Mesothelial cell of epicardium (in vitro differentiated cells): ENCODE results near the gene GALNS. TPM values are rescaled to one million over a fixed set of nuclear protein-coding genes. Genes with fewer than 3 reads are reported as not detected.

Experiments
- DNase-seq, 2 experiments: peaks; one replicate each; pipeline ENCODE4 v3.0.0; 2021; ENCODE audit warnings: low spot score in 2 of 2; ENCODE audit not compliant: unreplicated experiment in 2 of 2
- H3K27ac Mint-ChIP-seq: 2 replicates; pipeline ENCODE4 v1.8.0; 2021; ENCODE audit warnings: mixed read lengths
- H3K27me3 Mint-ChIP-seq: 2 replicates; pipeline ENCODE4 v1.8.0; 2021; ENCODE audit warnings: low read depth, mixed read lengths
- H3K36me3 Mint-ChIP-seq: 2 replicates; pipeline ENCODE4 v1.8.0; 2021; ENCODE audit warnings: mixed read lengths
- H3K4me1 Mint-ChIP-seq: 2 replicates; pipeline ENCODE4 v1.8.0; 2021; ENCODE audit warnings: mixed read lengths
- H3K4me3 Mint-ChIP-seq: 2 replicates; pipeline ENCODE4 v1.8.0; 2021; ENCODE audit warnings: mild to moderate bottlenecking, moderate library complexity, mixed read lengths
- H3K9me3 Mint-ChIP-seq: 2 replicates; pipeline ENCODE4 v1.8.0; 2021; ENCODE audit warnings: mixed read lengths
- CTCF ChIP-seq: fragments of 200-600 bp; sonication (generic); IDR thresholded peaks from one replicate; pipeline ENCODE4 v1.5.0; 2021; ENCODE audit warnings: antibody characterized with exemption; ENCODE audit not compliant: unreplicated experiment
- total RNA-seq: library from RNA; stranded (reverse); gene quantifications from 3 replicates; pipeline ENCODE4 v1.2.1, GENCODE V29; 2021

Gene GALNS
- total RNA-seq, 1 donor from 2014 or later = 42.4 TPM

GRCh38 chr16:88821168-88821850, 35.4 kb downstream of the GALNS start:
- no peak overlapping the region for H3K4me3 Mint-ChIP-seq
- H3K27ac Mint-ChIP-seq = no peak overlapping the region
- DNase-seq = no peak
- H3K4me1 Mint-ChIP-seq = no peaks in the 10 kb centered on the region
- peaks cover 8% of the 10 kb centered on the region for H3K36me3 Mint-ChIP-seq
- TF ChIP-seq CTCF = no peak
- H3K27me3 Mint-ChIP-seq = no peaks in the 10 kb centered on the region
- no peaks in the 10 kb centered on the region for H3K9me3 Mint-ChIP-seq

DNA sequence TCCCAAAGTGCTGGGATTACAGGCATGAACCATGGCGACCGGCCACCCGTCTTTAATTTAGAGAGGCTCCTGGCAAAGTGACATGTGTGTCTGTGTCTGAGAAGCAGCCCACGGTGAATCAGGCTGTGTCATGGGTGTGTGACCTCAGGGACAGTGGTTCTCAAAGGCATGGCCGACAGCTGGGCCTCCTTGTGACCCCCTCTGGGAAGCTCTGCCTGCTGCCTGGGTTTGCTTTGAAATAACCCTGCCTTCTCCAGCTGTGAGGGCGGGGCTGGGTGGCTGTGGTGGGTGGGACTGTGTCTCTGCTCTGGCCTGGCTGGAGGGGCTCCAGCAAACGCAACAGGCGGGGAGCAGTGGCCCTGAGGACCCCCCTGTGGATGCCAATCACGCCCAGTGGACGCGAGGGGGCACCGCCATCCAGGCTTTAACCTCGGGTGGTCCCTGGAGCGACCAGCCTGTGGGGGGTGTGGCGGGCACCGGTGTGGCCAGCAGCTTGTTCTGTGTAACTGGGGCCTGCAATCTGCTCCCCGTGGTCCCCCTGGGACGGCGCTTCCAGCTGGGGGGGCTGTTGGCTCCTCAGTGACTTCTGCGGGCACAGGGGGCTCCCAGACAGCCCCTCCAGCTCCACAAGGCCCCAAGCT, 36.2 kb downstream of the GALNS start:
- Mint-ChIP-seq H3K27ac (no peak overlapping the region), H3K4me3 (no peak overlapping the region), H3K27me3 (no peaks in the 10 kb centered on the region), H3K4me1 (no peaks in the 10 kb centered on the region), H3K36me3 (peaks cover 8% of the 10 kb centered on the region), H3K9me3 (no peaks in the 10 kb centered on the region)
- TF ChIP-seq CTCF = no peak
- no peak for DNase-seq

GRCh38 chr16:88819126-88819525, 37.6 kb downstream of the GALNS start:
- Mint-ChIP-seq H3K4me3 (no peak overlapping the region), H3K36me3 (peaks cover 8% of the 10 kb centered on the region), H3K27ac (no peak overlapping the region), H3K9me3 (no peaks in the 10 kb centered on the region), H3K27me3 (no peaks in the 10 kb centered on the region), H3K4me1 (no peaks in the 10 kb centered on the region)
- DNase-seq = no peak
- TF ChIP-seq CTCF = no peak

- Mint-ChIP-seq H3K4me1 (no peaks in the 10 kb centered on the region), H3K4me3 (no peak overlapping the region), H3K36me3 (peaks cover 6% of the 10 kb centered on the region), H3K27ac (no peak overlapping the region), H3K9me3 (no peaks in the 10 kb centered on the region), H3K27me3 (no peaks in the 10 kb centered on the region)
- no peak for TF ChIP-seq CTCF
- no peak for DNase-seq
Observed at GRCh38 chr16:88818575-88818874, 38.2 kb downstream of the GALNS start.

DNA sequence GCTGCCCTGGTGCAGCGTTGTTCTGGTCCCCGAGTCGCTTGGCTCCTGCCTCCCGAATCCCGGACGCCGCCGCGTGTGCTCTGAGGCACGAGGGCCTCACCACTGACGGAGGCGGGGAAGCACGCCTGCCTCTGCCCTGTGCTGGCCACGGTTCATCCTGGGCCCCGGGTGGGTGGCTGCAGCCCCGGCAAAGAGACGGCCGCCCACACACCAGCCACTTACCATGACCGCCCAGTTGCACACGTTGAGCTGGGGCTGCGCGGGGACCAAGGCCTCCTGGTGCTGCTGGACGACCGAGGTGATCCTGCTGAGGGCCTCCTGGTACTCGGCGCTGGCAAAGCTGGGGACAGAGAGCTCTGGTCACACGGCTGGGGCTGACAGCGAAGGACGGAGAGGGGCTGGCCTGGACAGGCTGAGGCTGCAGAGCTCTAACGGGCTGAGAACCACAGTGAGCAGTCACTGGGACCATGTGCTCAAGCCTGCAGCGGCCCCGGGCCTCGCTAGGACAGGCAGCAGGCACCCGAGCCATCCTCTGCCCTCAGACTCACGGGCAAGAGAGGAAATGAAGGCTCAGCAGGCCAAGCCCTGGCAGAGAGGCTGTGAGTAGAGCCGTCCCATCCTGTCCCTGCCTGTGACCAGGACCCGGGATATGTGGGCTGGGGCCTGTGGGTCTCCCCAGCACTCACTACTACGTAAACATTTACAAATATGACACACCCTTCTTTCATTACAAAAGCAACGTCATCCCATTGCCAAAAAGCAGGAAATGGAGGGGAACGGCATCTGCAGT, 38.8 kb downstream of the GALNS start:
- Mint-ChIP-seq H3K4me1 (no peaks in the 10 kb centered on the region), H3K4me3 (no peak overlapping the region), H3K27ac (no peak overlapping the region), H3K9me3 (no peaks in the 10 kb centered on the region), H3K27me3 (no peaks in the 10 kb centered on the region), H3K36me3 (peaks cover 4% of the 10 kb centered on the region)
- DNase-seq = no peak
- no peak for TF ChIP-seq CTCF
